Stimulated activated naive CD4-positive, alpha-beta T cell treated with Interleukin-2 at 50 U/mL for 16 hours (primary cell): Measurements from ENCODE around the gene RPS6KB1.
A peak's percentile ranks its signal among the peaks of the same experiment; 100 is the strongest.
"Not testable (repeated sequence)": the region's sequence is repeated elsewhere in the genome, so short reads cannot be mapped to it uniquely, and the experiment has no call there.

Experiments
- DNase-seq: peaks from one replicate; lab custom pipeline; 2025; lab: John Stamatoyannopoulos, UW

The RPS6KB1 gene

GRCh38 chr17:59870482-59870881 lies 22.4 kb upstream of the RPS6KB1 start:
- DNase-seq: no peak

GRCh38 chr17:59872351-59872750 lies 20.6 kb upstream of the RPS6KB1 start:
- DNase-seq: no peak

GRCh38 chr17:59873414-59873813 lies 19.5 kb upstream of the RPS6KB1 start:
- DNase-seq: not testable (repeated sequence)

DNA sequence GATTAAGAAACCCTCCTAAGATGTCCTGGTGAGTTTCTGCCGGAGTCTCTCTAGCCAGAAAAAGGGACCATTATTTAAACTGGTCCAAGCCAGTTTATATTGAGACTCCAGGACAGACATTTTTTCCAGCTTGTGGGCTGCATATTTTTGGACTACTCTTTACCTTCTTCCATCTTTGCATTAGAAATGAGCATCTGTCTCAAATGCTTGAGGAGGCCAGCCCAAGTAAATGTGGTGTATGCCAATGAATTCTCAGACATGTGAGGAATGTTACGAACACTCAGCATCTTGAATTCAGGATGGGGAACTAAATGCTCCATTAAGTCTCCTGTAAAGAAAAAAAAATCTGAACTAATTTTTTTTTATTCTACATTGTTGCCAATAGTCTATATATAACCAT lies 18.5 kb upstream of the RPS6KB1 start:
- DNase-seq: no peak

DNA sequence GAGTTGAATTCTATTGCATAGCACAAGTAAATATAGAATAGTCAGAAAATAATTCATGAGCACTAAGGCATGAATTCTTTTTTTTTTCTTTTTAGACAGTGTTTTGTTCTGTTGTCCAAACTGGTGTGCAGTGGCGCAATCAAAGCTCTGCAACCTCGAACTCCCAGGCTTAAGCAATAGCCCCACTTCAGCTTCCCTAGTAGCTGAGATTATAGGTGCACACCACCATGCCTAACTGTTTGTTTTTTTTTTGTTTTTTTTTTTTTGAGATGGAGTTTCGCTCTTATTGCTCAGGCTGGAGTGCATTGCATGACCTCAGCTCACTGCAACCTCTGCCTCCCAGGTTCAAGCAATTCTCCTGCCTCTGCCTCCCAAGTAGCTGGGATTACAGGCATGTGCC lies 16.8 kb upstream of the RPS6KB1 start:
- DNase-seq: no peak

DNA sequence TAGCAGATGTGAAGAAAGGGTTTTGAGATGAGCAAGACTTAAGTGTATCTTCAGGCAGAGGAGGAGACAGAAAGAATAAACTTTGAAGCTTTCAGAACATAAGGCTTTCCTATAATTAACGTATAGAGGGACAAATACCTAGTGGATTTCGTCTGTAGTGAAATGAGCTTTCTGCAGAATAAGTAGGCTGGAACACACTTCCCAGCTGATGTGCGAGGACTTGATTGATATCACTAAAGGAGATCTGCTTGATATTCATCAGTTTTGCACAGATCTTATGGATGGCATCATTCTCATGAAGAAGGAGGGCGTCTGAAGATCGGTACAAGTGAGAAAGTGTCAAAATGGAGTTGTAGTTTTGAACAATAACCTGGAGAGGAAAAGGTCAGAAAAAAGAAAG lies 15.0 kb upstream of the RPS6KB1 start:
- DNase-seq: no peak

DNA sequence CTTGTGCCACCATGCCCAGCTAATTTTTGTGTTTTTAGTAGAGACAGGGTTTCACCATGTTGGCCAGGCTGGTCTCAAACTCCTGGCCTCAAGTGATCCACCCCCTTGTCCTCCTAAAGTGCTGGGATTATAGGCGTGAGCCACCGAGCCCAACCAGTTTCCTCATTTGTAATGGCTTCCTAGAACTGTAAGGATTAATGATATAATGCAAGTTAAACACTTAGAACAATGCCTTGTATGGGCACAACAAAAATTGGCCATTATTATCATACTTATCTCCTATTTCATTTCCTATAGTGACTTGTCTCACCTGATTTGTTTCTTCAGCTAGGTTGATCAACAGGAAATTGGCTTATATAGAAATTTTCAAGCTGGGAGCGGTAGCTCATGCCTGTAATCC lies 14.3 kb upstream of the RPS6KB1 start:
- no peak for DNase-seq

- DNase-seq: no peak
Observed at GRCh38 chr17:59884861-59885260, 8.1 kb upstream of the RPS6KB1 start.

DNA sequence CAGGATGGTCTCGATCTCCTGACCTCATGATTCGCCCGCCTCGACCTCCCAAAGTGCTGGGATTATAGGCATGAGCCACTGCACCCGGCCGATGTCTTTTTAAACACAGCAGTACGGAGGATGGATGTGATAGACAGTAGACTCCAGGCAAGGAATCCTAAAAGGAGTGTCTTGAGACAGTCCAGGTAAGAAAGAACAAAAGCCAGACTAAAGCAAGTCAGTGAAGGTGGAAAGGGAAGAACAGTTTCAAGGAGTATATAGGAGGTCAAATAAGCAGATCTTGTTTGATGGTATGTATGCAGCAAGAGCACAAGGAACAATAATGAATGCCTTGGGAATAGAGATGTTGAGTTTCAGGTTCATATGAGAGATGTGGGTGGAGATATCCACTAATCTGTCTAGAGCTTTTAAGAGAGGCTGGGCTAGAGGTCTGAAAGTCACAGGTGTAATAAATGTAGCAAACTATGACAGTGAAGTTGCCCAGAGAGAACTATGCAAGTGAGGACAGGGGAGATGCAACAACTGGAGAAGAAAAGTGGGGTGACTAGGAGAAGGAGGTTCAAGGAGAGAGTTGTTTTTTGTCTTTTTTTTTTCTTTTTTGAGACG lies 4.7 kb upstream of the RPS6KB1 start:
- no peak for DNase-seq

DNA sequence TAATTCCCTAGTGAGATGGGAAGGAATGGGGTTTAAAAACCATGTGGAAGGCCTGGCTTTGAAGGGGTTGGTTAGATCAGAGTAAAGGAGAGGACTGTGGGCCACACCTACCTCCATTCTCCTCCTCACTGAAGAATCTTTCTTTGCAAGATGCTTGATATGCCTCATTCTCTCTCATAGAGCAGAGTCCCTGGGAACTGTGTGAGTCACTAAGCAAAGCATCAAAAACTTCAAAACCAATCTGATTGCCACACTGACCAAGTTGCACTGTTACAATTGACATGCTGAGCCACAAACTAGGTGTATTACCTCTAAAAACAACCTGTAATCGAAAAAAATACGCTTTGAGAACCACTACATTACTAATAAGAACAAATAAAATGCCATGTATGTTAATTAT lies 2.2 kb upstream of the RPS6KB1 start:
- DNase-seq: no peak

DNA sequence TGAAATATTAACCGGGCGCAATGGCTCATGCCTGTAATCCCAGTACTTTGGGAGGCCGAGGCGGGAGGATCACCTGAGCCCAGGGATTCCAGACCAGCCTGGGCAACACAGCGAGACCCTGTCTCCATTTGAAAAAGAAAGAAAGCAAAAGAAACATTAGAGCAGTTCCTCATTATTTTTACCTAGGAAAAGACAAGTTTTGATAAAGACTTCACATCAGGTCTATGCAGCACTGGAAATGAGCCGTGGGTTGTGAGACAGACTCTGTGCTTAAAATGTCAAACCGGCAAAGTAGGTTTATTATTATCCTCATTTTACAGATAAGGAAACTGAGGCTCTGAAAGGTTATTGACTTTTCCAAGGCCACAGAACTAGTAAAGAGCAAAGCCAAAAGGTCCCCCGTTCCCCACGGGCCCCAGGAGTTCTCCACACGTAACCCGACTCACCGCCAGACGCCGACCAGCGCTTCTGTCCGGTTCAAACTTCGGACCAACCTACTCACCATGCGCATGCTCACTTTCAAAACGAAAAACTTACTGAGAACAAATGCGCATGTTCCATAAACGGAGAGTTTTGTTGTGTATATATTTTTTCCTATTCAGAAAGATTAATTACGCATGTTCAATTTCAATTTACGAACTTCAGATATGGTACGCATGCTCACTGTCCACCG lies 534 bp upstream of the RPS6KB1 start:
- DNase-seq: no peak

GRCh38 chr17:59893676-59894100 lies 767 bp downstream of the RPS6KB1 start:
- no peak for DNase-seq

DNA sequence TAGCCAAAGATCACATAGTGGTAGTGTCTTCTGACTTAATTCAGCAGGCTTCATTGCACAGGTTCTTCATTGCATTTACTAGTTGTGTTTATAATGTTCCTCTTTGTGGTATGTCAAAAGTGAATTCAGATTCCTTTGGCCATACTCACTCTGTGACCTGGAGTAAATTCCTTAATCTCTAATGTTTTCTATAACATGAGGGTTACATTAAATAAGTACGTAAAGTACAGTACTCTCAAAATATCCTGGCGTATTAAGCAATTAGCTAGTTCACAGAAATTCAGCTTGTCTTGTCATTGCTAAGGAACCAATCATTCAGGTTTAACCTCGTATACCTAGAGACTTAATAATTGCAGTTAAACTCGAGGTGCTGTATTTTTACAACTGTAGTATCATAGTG lies 4.2 kb downstream of the RPS6KB1 start:
- DNase-seq: no peak

GRCh38 chr17:59899099-59899498 lies 6.2 kb downstream of the RPS6KB1 start:
- no peak for DNase-seq

DNA sequence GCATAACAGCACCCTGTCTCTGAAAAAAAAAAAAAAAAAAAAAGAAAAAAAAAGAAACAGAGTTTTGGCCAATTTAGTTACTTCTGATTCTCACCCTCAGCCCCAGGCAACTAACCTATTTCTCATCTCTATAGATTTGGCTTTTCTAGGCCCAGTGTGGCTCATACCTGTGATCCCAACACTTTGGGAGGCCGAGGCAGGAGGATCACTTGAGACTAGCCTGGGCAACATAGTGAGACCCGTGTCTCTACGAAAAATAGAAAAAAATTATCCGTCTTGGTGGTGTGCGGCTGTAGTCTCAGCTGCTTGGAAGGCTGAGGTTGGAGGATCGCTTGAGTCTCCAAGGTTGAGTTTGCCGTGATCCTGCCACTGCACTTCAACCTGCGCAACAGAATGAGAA lies 8.7 kb downstream of the RPS6KB1 start:
- no peak for DNase-seq

DNA sequence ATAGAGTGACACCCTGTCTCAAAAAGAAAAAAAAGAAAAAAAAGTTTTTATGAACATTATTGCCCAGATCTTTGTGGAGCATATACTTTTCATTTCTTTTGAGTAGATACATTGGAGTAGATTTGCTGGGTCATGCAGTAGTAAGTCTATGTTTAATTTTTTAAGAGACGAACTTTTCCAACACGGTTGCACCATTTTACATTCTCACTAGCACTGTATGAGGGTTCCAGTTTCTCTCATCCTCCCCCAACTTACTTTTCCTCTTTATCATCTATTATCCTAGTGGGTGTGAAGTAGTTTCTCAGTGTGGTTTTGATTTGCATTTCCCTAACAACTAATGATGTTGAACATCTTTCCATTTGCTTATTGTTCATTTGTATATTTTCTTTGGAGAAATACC lies 10.5 kb downstream of the RPS6KB1 start:
- DNase-seq: no peak

- DNase-seq: no peak
Observed at GRCh38 chr17:59907467-59907866, 14.5 kb downstream of the RPS6KB1 start.

DNA sequence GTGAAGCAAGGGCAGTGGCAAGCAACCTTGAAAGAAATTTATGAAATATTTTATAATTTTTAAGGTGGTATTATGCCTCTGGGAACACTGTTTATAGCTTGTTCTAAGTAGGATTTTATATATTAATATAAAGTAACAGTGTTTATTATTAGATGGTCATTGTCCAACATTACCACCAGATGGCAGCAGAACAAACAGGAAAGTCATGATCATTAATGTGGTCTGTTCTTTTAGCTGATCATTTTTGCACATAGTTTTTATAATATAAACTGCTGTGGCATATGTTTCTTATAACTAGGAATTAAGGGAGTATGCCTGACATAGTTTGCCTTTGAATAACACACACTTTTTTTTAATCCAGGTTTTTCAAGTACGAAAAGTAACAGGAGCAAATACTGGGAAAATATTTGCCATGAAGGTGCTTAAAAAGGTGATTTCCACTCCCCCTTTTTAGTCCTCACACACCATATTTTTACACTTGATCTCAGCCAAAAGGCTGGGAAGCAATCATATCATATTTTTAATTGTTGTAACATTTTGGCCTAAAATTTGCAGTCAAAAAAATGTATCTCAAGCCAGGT lies 21.4 kb downstream of the RPS6KB1 start:
- no peak for DNase-seq

DNA sequence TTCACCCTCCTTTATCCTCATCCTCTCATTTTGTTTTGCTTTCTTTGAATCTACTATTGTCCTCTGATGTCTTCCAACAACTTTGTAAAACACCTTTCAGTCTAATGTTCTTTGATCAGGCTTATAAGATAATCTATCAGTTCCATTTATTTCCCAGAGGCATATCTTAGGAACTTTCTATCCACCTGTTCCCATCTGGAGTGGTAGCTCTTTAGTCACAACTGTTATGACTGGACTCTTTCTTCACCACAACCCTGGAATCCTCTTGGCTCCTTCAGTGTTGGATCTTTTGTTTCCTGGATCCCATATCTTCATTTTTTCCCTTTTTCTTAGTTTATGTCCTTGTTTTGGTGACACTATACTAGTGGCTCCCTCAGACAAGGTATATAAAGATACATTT lies 23.5 kb downstream of the RPS6KB1 start:
- DNase-seq: no peak

DNA sequence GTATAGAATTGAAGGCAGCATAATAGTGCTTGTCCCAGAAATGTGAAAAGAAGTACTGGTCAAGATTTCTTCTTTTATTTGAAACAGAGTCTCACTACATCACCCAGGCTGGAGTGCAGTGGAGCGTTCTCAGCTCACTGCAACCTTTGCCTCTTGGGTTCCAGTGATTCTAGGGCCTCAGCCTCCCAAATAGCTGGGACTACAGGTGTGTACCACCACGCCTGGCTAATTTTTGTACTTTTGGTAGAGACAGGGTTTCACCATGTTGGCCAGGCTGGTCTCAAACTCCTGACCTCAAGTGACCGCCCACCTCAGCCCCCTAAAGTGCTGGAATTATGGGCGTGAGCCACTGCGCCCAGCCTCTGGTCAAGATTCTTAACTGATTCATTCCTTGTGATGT lies 27.7 kb downstream of the RPS6KB1 start:
- DNase-seq: not testable (repeated sequence)

GRCh38 chr17:59930121-59930520 lies 37.2 kb downstream of the RPS6KB1 start:
- not testable (repeated sequence) for DNase-seq

- DNase-seq: not testable (repeated sequence)
Observed at GRCh38 chr17:59930768-59931167, 37.8 kb downstream of the RPS6KB1 start.

DNA sequence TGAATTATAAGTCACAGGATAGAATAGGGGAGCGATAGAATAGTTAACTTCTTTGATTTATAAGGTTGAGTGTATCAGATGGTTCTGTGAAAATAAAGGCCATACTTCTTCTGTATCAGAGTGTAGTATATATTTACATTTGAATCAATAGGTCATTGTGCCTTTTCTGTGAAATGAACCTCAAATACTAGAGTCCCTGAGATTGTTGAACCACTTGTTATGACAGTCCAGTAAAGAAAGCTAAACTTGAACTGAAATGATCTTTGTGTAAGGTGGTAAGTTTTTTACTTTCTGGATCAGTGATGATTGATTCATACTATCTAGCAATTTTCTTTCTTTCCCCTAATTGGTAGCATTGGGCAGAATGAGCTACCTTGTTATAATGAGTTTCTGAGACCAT lies 40.4 kb downstream of the RPS6KB1 start:
- DNase-seq: not testable (repeated sequence)

GRCh38 chr17:59940697-59941096 lies 47.8 kb downstream of the RPS6KB1 start:
- peak; percentile 17 for DNase-seq
